Hepatocyte (in vitro differentiated cells): ENCODE measurements around the gene OTOA. TPM values are rescaled to one million over a fixed set of nuclear protein-coding genes. Genes with fewer than 3 reads are reported as not detected.
"Not testable (repeated sequence)": the region's sequence is repeated elsewhere in the genome, so short reads cannot be mapped to it uniquely, and the experiment has no call there.

ENCODE experiments used
- DNase-seq: peaks from one replicate; pipeline ENCODE4 v3.0.0-alpha.2; 2016; ENCODE audit warnings: low spot score
- H2AFZ ChIP-seq: fragments of 200-600 bp; sonication (generic); 2 replicates; pipeline ENCODE4 v1.6.0; 2016; ENCODE audit warnings: antibody characterized with exemption, mild to moderate bottlenecking
- H3K27ac ChIP-seq: fragments of 200-600 bp; sonication (generic); 2 replicates; pipeline ENCODE4 v1.5.1; 2016; ENCODE audit warnings: mild to moderate bottlenecking
- H3K27me3 ChIP-seq: fragments of 200-600 bp; sonication (generic); 2 replicates; pipeline ENCODE4 v1.6.1; 2016
- H3K36me3 ChIP-seq: fragments of 200-600 bp; sonication (generic); replicated peaks from 2 replicates; pipeline ENCODE4 v1.5.1; 2016; ENCODE audit warnings: low read depth; ENCODE audit not compliant: insufficient read depth
- H3K4me1 ChIP-seq: fragments of 200-600 bp; sonication (generic); 2 replicates; pipeline ENCODE4 v1.5.1; 2016; ENCODE audit warnings: mild to moderate bottlenecking, moderate library complexity; ENCODE audit not compliant: insufficient read depth
- H3K4me2 ChIP-seq: fragments of 200-600 bp; sonication (generic); 2 replicates; pipeline ENCODE4 v1.6.0; 2016
- H3K4me3 ChIP-seq: fragments of 200-600 bp; sonication (generic); 2 replicates; pipeline ENCODE4 v1.5.1; 2016; ENCODE audit warnings: mild to moderate bottlenecking
- H3K79me2 ChIP-seq: fragments of 200-600 bp; sonication (generic); 2 replicates; pipeline ENCODE4 v1.6.0; 2017; ENCODE audit warnings: mild to moderate bottlenecking
- H3K9me2 ChIP-seq: fragments of 200-600 bp; sonication (generic); replicated peaks from 2 replicates; pipeline ENCODE4 v1.6.0; 2017; ENCODE audit warnings: mild to moderate bottlenecking; ENCODE audit not compliant: insufficient read depth
- H3K9me3 ChIP-seq: fragments of 200-600 bp; sonication (generic); 2 replicates; pipeline ENCODE4 v1.5.1; 2016; ENCODE audit warnings: low read depth, mild to moderate bottlenecking
- H4K20me1 ChIP-seq: fragments of 200-600 bp; sonication (generic); 2 replicates; pipeline ENCODE4 v1.6.0; 2016; ENCODE audit warnings: mild to moderate bottlenecking; ENCODE audit not compliant: insufficient read depth, poor library complexity, severe bottlenecking
- CTCF ChIP-seq: fragments of 200-600 bp; sonication (generic); IDR thresholded peaks from 2 replicates; pipeline ENCODE4 v1.5.1; 2016; ENCODE audit warnings: antibody characterized with exemption, mild to moderate bottlenecking; ENCODE audit not compliant: poor library complexity
- EZH2 ChIP-seq: fragments of 200-600 bp; sonication (generic); IDR thresholded peaks from 2 replicates; pipeline ENCODE4 v1.6.1; 2016; ENCODE audit warnings: antibody characterized with exemption, mild to moderate bottlenecking, borderline replicate concordance
- EZH2phosphoT487 ChIP-seq: fragments of 200-600 bp; sonication (generic); IDR thresholded peaks from one replicate; pipeline ENCODE4 v1.6.1; 2018; ENCODE audit warnings: antibody characterized with exemption, mild to moderate bottlenecking, low read depth, moderate library complexity; ENCODE audit not compliant: unreplicated experiment, severe bottlenecking
- WGBS: methylation state at CpG from one replicate; pipeline ENCODE4 v1.1.6; 2016; ENCODE audit warnings: low lambda C conversion rate; ENCODE audit errors: missing lambda C conversion rate; 5-methylcytosine and 5-hydroxymethylcytosine counted together
- polyA plus RNA-seq: library from polyadenylated mRNA; unstranded; fragments of >200 nt; fragmentation: Nextera tagmentation; extraction: Ambion mirVana; gene quantifications from 2 replicates; pipeline ENCODE4 v1.2.1, GENCODE V29; 2016
- total RNA-seq: library from RNA; depleted of rRNA; stranded (reverse); fragments of >200 nt; gene quantifications from 2 replicates; pipeline ENCODE4 v1.2.3, GENCODE V29; 2014

OTOA gene
- total and polyA plus RNA-seq, 2 experiments from 2014 or later, result 0.07 TPM; not detected in 1

- no peak for DNase-seq
- H3K9me2 ChIP-seq, result no peaks in the 10 kb centered on the region
- H3K9me3 ChIP-seq, result no peaks in the 10 kb centered on the region
- H3K27me3 ChIP-seq, result no peaks in the 10 kb centered on the region
- no peak overlapping the region for H3K27ac ChIP-seq
- no peaks in the 10 kb centered on the region for H4K20me1 ChIP-seq
- WGBS, result 97% methylated on average over 3 of the region's 3 CpGs
- no peak overlapping the region for H2AFZ ChIP-seq
- no peak overlapping the region for H3K4me3 ChIP-seq
- no peaks in the 10 kb centered on the region for H3K4me1 ChIP-seq
- TF ChIP-seq EZH2 (no peak), EZH2phosphoT487 (no peak), CTCF (no peak)
- no peak overlapping the region for H3K4me2 ChIP-seq
- no peaks in the 10 kb centered on the region for H3K79me2 ChIP-seq
- no peaks in the 10 kb centered on the region for H3K36me3 ChIP-seq
Observed at GRCh38 chr16:21727344-21727743, 63.6 kb downstream of the OTOA start.

GRCh38 chr16:21731233-21731632 is 67.5 kb downstream of the OTOA start:
- H3K27me3 ChIP-seq, H3K79me2 ChIP-seq, H4K20me1 ChIP-seq, DNase-seq, H2AFZ ChIP-seq, H3K36me3 ChIP-seq, H3K27ac ChIP-seq, H3K4me3 ChIP-seq, H3K9me2 ChIP-seq, H3K4me2 ChIP-seq, H3K9me3 ChIP-seq, H3K4me1 ChIP-seq: not testable (repeated sequence)
- WGBS, result 80% methylated on average over 4 of the region's 4 CpGs

- H3K4me3 ChIP-seq, H3K36me3 ChIP-seq, H3K79me2 ChIP-seq, H3K4me2 ChIP-seq, H3K9me3 ChIP-seq, H2AFZ ChIP-seq, H3K4me1 ChIP-seq, H3K9me2 ChIP-seq, DNase-seq, H4K20me1 ChIP-seq, H3K27ac ChIP-seq, H3K27me3 ChIP-seq: not testable (repeated sequence)
- WGBS, result no CpG with 5 or more reads among the region's 7 CpGs
Observed at GRCh38 chr16:21740637-21741036, 76.9 kb downstream of the OTOA start.

GRCh38 chr16:21756192-21757079 is 92.7 kb downstream of the OTOA start:
- H2AFZ ChIP-seq, H3K4me1 ChIP-seq: not testable (repeated sequence)

GRCh38 chr16:21757080-21757671 is 93.4 kb downstream of the OTOA start:
- H3K79me2 ChIP-seq, H3K4me3 ChIP-seq, H3K4me1 ChIP-seq, DNase-seq, H2AFZ ChIP-seq, H3K9me3 ChIP-seq, H3K4me2 ChIP-seq, H3K27me3 ChIP-seq, H3K27ac ChIP-seq, H4K20me1 ChIP-seq, H3K36me3 ChIP-seq, H3K9me2 ChIP-seq: not testable (repeated sequence)
- WGBS, result 67% methylated on average over 3 of the region's 31 CpGs

More at GRCh38 chr16:21756192-21757079, 92.7 kb downstream of the OTOA start:
- not testable (repeated sequence) for H3K9me2 ChIP-seq, H3K4me3 ChIP-seq, H3K27ac ChIP-seq, H3K79me2 ChIP-seq, H3K4me2 ChIP-seq, H3K9me3 ChIP-seq, H4K20me1 ChIP-seq, H3K27me3 ChIP-seq, DNase-seq, H3K36me3 ChIP-seq
- WGBS, result 69% methylated on average over 6 of the region's 12 CpGs

GRCh38 chr16:21768280-21768679 is 104.5 kb downstream of the OTOA start:
- H3K9me2 ChIP-seq, H3K9me3 ChIP-seq, H3K79me2 ChIP-seq, H3K36me3 ChIP-seq, H3K4me1 ChIP-seq, H4K20me1 ChIP-seq, DNase-seq, H3K27ac ChIP-seq, H3K27me3 ChIP-seq, H2AFZ ChIP-seq, H3K4me3 ChIP-seq, H3K4me2 ChIP-seq: not testable (repeated sequence)
- 94% methylated on average over 1 of the region's 2 CpGs for WGBS

GRCh38 chr16:21768810-21769209 is 105.0 kb downstream of the OTOA start:
- H3K4me1 ChIP-seq, H3K36me3 ChIP-seq, H4K20me1 ChIP-seq, H3K9me2 ChIP-seq, DNase-seq, H3K4me2 ChIP-seq, H3K9me3 ChIP-seq, H3K27me3 ChIP-seq, H2AFZ ChIP-seq, H3K4me3 ChIP-seq, H3K79me2 ChIP-seq, H3K27ac ChIP-seq: not testable (repeated sequence)
- WGBS, result no CpG with 5 or more reads among the region's 5 CpGs
